Retinal pigment epithelial cell (primary cell): ENCODE measurements around the gene ASAH2.

Experiments used
- DNase-seq: peaks from one replicate; pipeline ENCODE4 v3.0.0-alpha.2; 2010; ENCODE audit warnings: low read depth
- H3K4me3 ChIP-seq: 2 replicates; pipeline ENCODE4 v1.5.1; 2011; ENCODE audit warnings: mild to moderate bottlenecking, low read length, control low read depth, moderate library complexity
- CTCF ChIP-seq: conservative IDR thresholded peaks from 2 replicates; pipeline ENCODE4 v1.5.1; 2011; ENCODE audit warnings: low read depth, low read length, control low read depth, inconsistent platforms

ASAH2 gene

GRCh38 chr10:50232261-50232639 lies 19.1 kb downstream of the ASAH2 start:
- no peak overlapping the region for H3K4me3 ChIP-seq
- TF ChIP-seq CTCF = no peak
- no peak for DNase-seq

GRCh38 chr10:50231515-50232260 lies 19.6 kb downstream of the ASAH2 start:
- H3K4me3 ChIP-seq = no peak overlapping the region
- no peak for TF ChIP-seq CTCF
- DNase-seq = no peak

GRCh38 chr10:50229460-50229859 lies 21.9 kb downstream of the ASAH2 start:
- no peak for TF ChIP-seq CTCF
- no peak overlapping the region for H3K4me3 ChIP-seq
- DNase-seq = no peak

- no peak for TF ChIP-seq CTCF
- DNase-seq = no peak
- H3K4me3 ChIP-seq = no peak overlapping the region
These were observed 22.6 kb downstream of the ASAH2 start for GRCh38 chr10:50228672-50229071.

- no peak overlapping the region for H3K4me3 ChIP-seq
- no peak for TF ChIP-seq CTCF
- DNase-seq = no peak
These were observed 24.7 kb downstream of the ASAH2 start for GRCh38 chr10:50226610-50227009.

GRCh38 chr10:50224330-50224952 lies 26.9 kb downstream of the ASAH2 start:
- H3K4me3 ChIP-seq = no peak overlapping the region
- peak; percentile 23 for DNase-seq
- TF ChIP-seq CTCF = peak; percentile 76

GRCh38 chr10:50222199-50222598 lies 29.1 kb downstream of the ASAH2 start:
- no peak for DNase-seq
- no peak for TF ChIP-seq CTCF
- no peak overlapping the region for H3K4me3 ChIP-seq
